ENCODE measurements around the gene DNAJC21. TPM values are rescaled to one million over a fixed set of nuclear protein-coding genes. Genes with fewer than 3 reads are reported as not detected.

DNAJC21 gene
- 36.8 and 43.3 TPM in 2 replicates for polyA plus RNA-seq (2014; cell fraction: cytosol; rRNA removed)
- 22.7 and 26.9 TPM in 2 replicates for polyA plus RNA-seq (2014; cell fraction: nucleus; rRNA removed)

- peak; percentile 98 for DNase-seq (ENCODE audit: low spot score)
These were observed at the start of gene DNAJC21 for GRCh38 chr5:34929134-34929719. DNAJC21 (plus strand) TSS chr5:34929559; CDS start chr5:34929820, 261 bp downstream.

GRCh38 chr5:34881246-34881645, 48.1 kb upstream of the DNAJC21 start:
- no peak for DNase-seq (ENCODE audit: low spot score)

GRCh38 chr5:34886392-34887119, 42.8 kb upstream of the DNAJC21 start:
- no peak for DNase-seq (ENCODE audit: low spot score)

DNA sequence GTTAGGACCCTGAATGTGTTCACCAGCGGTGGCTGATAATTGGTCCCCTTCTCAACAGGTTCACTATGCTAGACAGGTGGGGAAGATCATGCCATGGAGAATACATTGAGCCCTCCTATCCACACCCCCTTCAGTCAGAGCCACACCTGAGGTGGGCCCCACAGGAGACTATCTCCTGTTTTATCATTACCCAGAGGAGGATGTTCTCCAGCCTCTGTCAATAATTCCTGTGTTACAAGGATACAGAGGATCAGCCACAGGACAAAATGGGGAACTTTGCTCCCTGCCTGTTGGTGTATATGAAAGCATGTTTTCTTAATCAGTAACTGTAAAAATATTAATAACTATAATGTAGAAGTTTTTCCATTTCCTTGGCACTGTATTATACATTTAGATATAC, 40.0 kb upstream of the DNAJC21 start:
- DNase-seq (ENCODE audit: low spot score) = no peak

DNA sequence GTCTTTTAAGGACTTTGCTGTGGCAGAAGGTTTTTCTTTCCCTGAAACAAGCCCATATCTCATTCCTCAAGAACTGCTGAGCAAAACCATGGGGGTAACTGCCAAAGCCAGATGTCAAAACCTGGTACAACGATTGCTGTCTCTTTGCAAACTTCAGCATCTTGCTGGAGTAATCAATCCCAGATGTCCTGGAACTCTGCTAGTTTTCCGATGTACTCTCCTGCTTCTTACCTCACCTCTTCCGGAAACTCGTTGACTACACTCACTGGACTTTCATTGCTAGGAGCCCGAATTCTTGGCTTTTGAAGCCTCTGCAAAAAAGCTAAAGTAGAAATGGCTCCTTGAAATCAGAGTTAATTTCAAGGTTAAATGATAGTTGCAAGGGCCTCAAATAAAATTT, 37.4 kb upstream of the DNAJC21 start:
- no peak for DNase-seq (ENCODE audit: low spot score)

DNA sequence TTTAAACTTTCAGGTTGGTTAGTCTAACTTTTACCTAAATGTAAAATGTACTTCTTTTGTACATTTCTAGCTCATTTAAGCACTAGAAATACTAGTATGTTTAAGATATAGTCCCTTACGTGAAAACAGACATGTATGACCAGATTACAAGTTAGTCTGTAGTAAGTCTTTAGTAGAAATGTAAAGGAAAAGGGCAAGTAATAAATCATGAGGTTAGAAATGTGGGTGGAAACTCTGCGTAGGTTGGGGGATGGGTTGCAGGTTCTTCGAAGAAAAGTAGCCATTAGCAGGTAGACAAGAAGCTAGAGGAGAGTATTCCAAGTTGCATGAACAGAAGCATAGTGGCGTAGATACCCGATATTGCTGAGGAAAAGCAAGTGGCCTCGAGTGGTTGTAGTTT, 36.9 kb upstream of the DNAJC21 start:
- no peak for DNase-seq (ENCODE audit: low spot score)

GRCh38 chr5:34894716-34895115, 34.6 kb upstream of the DNAJC21 start:
- no peak for DNase-seq (ENCODE audit: low spot score)

- DNase-seq (ENCODE audit: low spot score) = no peak
These were observed 33.5 kb upstream of the DNAJC21 start for GRCh38 chr5:34895641-34896419.

DNA sequence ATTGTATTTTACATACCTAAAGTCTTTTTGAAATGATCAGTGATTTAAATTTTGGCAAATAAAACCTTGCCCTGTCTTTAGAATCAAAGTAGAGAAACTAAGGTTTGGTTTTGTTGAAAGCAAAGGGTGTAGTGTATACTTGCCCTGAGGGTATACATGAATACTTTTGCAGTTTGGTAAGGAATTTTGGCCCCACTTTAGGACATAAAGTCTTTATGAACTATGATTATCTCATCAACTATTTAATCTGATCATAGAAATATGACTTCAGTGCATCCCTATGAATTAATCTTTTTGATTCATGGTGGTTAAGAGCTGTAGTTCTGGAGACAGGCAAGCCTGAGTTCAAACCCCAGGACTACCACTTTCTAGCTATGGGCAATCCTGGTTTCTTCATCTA, 31.7 kb upstream of the DNAJC21 start:
- DNase-seq (ENCODE audit: low spot score) = no peak

GRCh38 chr5:34898258-34898895, 31.0 kb upstream of the DNAJC21 start:
- peak; percentile 61 for DNase-seq (ENCODE audit: low spot score)

- DNase-seq (ENCODE audit: low spot score) = no peak
These were observed 30.3 kb upstream of the DNAJC21 start for GRCh38 chr5:34899066-34899465.

DNA sequence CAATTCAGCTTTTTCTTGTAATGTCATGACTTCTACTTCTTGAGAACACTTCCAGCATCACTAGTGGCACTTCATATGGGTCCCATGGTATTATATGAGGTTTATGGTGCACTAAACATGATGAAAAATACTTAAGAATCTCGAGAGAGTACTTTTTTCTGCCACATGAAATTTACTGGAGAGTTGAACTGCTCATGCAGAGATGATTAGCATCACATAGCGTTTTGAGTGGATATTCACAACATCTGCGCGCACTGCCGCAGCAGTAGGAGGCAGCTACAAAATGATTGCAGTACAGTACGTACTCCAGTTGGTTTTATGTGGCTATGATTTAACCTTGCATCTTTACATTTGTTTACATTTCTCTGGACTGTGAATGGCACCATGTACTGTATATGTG, 28.7 kb upstream of the DNAJC21 start:
- no peak for DNase-seq (ENCODE audit: low spot score)

DNA sequence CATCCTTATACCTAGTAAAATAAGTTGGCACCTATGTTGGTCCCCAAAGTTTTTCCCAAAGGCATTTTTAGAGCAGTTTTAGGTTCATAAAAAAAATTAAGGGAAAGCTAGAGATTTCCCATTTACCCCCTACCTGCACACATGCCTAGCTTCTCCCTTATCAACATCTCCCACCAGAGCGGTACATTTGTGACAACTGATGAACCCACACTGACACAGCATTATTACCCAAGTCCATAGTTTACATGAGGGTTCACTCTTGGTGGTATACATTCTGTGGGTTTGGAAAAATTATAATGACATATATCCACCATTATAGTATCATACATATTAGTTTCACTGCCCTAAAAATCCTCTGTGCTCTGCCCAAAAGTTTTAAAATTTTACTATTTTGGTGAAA, 26.1 kb upstream of the DNAJC21 start:
- no peak for DNase-seq (ENCODE audit: low spot score)

- no peak for DNase-seq (ENCODE audit: low spot score)
These were observed 23.8 kb upstream of the DNAJC21 start for GRCh38 chr5:34905564-34905963.

DNA sequence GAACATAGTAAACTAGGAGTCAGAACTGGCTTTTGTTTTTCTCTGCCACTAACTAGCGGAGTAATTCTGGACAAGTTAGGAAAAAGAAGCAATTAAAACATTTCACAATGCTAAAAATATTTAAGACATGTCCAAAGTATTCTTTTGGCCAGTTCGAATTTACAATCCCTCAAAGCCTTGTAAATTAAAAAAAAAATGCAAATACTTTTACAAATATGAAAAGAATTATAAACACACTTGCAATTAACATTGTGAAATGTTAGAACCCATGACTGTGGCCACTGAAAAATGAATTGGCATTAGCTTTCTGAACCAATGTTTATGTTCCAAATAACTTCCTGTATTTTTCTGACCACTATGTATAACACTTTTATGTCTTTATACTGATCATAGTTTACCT, 16.3 kb upstream of the DNAJC21 start:
- DNase-seq (ENCODE audit: low spot score) = no peak

DNA sequence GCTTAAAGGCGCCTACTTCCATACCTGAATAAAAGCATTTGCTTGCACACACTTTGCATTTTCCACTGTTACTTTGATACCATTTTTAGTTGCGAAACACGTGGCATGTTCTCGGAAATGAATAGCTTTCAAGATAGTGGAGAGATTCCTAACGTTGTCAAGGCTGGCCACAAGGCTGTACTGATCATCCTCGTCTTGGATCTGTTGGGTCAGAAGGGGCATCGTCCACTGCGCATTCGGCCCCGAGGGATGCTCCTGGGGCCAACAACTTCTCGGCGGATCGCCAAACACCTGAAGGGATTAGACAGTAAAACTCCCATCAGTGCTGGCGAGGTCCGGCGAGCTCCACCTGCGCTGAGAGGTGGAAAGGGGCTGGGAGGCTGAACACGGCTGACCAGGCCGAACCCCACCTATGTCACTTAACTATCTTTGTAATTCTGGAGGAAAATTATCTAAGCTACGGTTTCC, 14.7 kb upstream of the DNAJC21 start:
- DNase-seq (ENCODE audit: low spot score) = no peak

DNA sequence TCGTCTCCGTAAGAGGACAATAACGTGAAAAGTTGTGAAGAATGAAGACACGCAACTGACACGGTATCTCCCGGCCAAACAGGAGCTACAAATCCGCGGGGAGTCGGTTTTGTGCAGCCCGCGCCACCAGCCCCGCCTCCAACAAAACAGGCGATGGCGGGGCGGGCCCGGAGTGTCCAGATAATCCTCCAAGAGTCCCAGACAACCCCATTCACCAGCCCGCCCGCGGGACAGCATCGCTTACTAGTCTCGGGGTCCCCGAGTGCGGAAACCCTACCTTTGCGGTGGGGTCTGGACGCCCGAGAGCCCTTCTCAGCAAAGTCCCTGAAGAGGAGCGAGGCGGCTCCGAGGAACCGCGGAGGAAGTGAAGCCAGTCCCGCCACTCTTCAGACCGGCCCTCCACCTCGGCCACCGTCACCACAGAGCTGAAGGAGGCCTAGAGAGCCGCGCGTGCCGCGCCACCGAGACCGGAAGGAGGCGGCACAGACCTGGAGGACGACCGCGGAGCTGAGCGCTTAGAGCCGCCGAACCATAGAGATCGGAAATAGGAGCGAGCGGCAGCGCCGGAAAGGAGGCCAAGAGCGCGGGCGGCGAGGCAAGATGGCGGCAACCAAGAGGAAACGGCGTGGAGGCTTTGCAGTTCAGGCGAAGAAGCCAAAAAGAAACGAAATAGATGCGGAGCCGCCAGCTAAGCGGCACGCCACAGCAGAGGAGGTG, 14.1 kb upstream of the DNAJC21 start, which contains the start of the genes BRIX1 and RAD1:
BRIX1 (plus strand) TSS at position 573 of the 717 bp plus-strand sequence; CDS start at position 601, 28 bp downstream.
RAD1 (minus strand) TSS at position 366 of the 717 bp plus-strand sequence. CDS start 612 bp downstream, outside the sequence.
- peak; percentile 96 for DNase-seq (ENCODE audit: low spot score)

GRCh38 chr5:34915856-34916192, 13.5 kb upstream of the DNAJC21 start:
- DNase-seq (ENCODE audit: low spot score) = no peak

GRCh38 chr5:34916518-34916917, 12.8 kb upstream of the DNAJC21 start:
- DNase-seq (ENCODE audit: low spot score) = no peak

DNA sequence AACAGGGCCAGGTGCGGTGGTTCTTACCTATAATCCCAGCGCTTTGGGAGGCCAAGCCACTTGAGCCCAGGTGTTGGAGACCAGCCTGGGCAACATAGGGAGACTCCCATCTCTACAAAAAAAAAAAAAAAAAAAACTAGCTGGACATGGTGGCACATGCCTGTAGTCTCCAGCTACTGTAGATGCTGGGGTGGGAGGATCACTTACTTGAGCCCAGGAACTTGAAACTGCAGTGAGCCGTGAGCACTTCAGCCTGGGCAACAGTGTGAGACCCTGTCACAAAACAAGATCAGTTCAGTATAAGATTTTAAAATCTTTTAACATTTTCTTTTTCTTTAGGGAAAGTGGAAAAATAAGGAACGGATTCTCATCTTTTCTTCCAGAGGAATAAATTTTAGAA, 11.3 kb upstream of the DNAJC21 start:
- DNase-seq (ENCODE audit: low spot score) = no peak

- no peak for DNase-seq (ENCODE audit: low spot score)
These were observed 10.3 kb upstream of the DNAJC21 start for GRCh38 chr5:34919077-34919476.

All from SK-N-DZ (cell line).